Endothelial cell of umbilical vein (primary cell): ENCODE results near the gene FYB2. TPM values are rescaled to one million over a fixed set of nuclear protein-coding genes. Genes with fewer than 3 reads are reported as not detected.

Experiments
- BruUV-seq: library from RNA; stranded (reverse); fragments of 400-500 nt; replicated peaks from 2 replicates; lab custom pipeline; 2021; lab: Mats Ljungman, UMichigan
- CTCF ChIA-PET: fragments of 300-600, 350-600 bp; sonication (Branson Sonifier 250); formaldehyde crosslinking; loops from one replicate; lab custom pipeline; 2021; ENCODE audit warnings: antibody characterized with exemption, inconsistent platforms; lab: Charles Lee
- POLR2A ChIA-PET: fragments of 300-600, 350-600 bp; sonication (Branson Sonifier 250); formaldehyde crosslinking; loops from one replicate; lab custom pipeline; 2021; ENCODE audit warnings: antibody characterized with exemption, inconsistent platforms; lab: Charles Lee
- DNase-seq: peaks from one replicate; pipeline ENCODE4 v3.0.0-alpha.2; 2011; ENCODE audit warnings: low read depth, low spot score
- FAIRE-seq: peaks from 2 replicates; lab custom pipeline; 2011; peaks lifted over from hg19 to GRCh38; lab: Jason Lieb, UNC
- H2AFZ ChIP-seq: 2 replicates; pipeline ENCODE4 v1.6.0; 2012; ENCODE audit warnings: low read depth, low read length, control low read depth, inconsistent platforms
- H3K27ac ChIP-seq: 2 replicates; pipeline ENCODE4 v1.5.1; 2011; ENCODE audit warnings: low read depth, mild to moderate bottlenecking, control low read depth, low read length, moderate library complexity; ENCODE audit not compliant: insufficient read depth
- H3K27me3 ChIP-seq, 2 experiments: 2 replicates each; pipeline versions ENCODE4 v1.6.0 to v1.6.1; 2011; ENCODE audit warnings: low read length in 2 of 2, mixed read lengths in 1 of 2; ENCODE audit not compliant: control insufficient read depth in 2 of 2, insufficient read depth in 2 of 2
- H3K36me3 ChIP-seq, 2 experiments: 2 replicates in 1 of 2; 3 replicates in 1 of 2; pipeline ENCODE4 v1.5.1; 2011; ENCODE audit warnings: low read length in 2 of 2, mild to moderate bottlenecking in 1 of 2, moderate library complexity in 1 of 2; ENCODE audit not compliant: control insufficient read depth in 2 of 2, insufficient read depth in 2 of 2; ENCODE audit errors: extremely low read depth in 1 of 2
- H3K4me1 ChIP-seq: 3 replicates; pipeline ENCODE4 v1.5.1; 2011; ENCODE audit warnings: mild to moderate bottlenecking, low read length; ENCODE audit not compliant: control insufficient read depth, insufficient read depth; ENCODE audit errors: extremely low read depth
- H3K4me2 ChIP-seq: 2 replicates; pipeline ENCODE4 v1.6.1; 2011; ENCODE audit warnings: low read length, control low read depth, mixed read lengths; ENCODE audit not compliant: insufficient read depth
- H3K4me3 ChIP-seq, 3 experiments: fragments of 200-600 bp in 1 of 3; sonication (generic), shearing (Covaris generic) in 1 of 3; replicated peaks in 1 of 3; 2 replicates each; pipeline ENCODE4 v1.5.1; 2011 to 2016; ENCODE audit warnings: control low read depth in 3 of 3, low read length in 3 of 3, mild to moderate bottlenecking in 2 of 3, inconsistent platforms in 1 of 3, low read depth in 1 of 3, moderate library complexity in 1 of 3; ENCODE audit not compliant: insufficient read depth in 1 of 3
- H3K79me2 ChIP-seq: 2 replicates; pipeline ENCODE4 v1.6.0; 2012; ENCODE audit warnings: low read length, inconsistent platforms; ENCODE audit not compliant: control insufficient read depth, insufficient read depth
- H3K9ac ChIP-seq: replicated peaks from 2 replicates; pipeline ENCODE3; 2011; ENCODE audit warnings: low read length, control low read depth; ENCODE audit not compliant: insufficient read depth; ENCODE audit errors: extremely low read depth
- H3K9me1 ChIP-seq: replicated peaks from 3 replicates; pipeline ENCODE4 v1.6.0; 2011; ENCODE audit warnings: mild to moderate bottlenecking, low read length; ENCODE audit not compliant: control insufficient read depth, insufficient read depth; ENCODE audit errors: extremely low read depth
- H3K9me3 ChIP-seq: replicated peaks from 2 replicates; pipeline ENCODE4 v1.5.1; 2012; ENCODE audit warnings: low read length, inconsistent platforms; ENCODE audit not compliant: control insufficient read depth, insufficient read depth
- H4K20me1 ChIP-seq: replicated peaks from 2 replicates; pipeline ENCODE3; 2011; ENCODE audit warnings: mild to moderate bottlenecking, low read length; ENCODE audit not compliant: control insufficient read depth, insufficient read depth; ENCODE audit errors: extremely low read depth
- CTCF ChIP-seq, 2 donors: IDR thresholded peaks; 1 replicate in 1 of 2; 2 replicates in 1 of 2; pipeline ENCODE4 v1.5.1; 2011; ENCODE audit warnings: low read length in 2 of 2, mild to moderate bottlenecking in 2 of 2, moderate library complexity in 2 of 2, control low read depth in 1 of 2, inconsistent platforms in 1 of 2, low read depth in 1 of 2; ENCODE audit not compliant: insufficient read depth in 1 of 2; ENCODE audit errors: extremely low read depth in 1 of 2
- EZH2 ChIP-seq: IDR thresholded peaks from 2 replicates; pipeline ENCODE4 v1.6.1; 2012; ENCODE audit warnings: borderline replicate concordance, low read depth, mild to moderate bottlenecking, moderate library complexity, low read length, inconsistent platforms; ENCODE audit not compliant: severe bottlenecking
- FOS ChIP-seq: IDR thresholded peaks from 2 replicates; pipeline ENCODE4 v1.6.1; 2011; ENCODE audit warnings: mild to moderate bottlenecking, low read length, moderate library complexity, borderline replicate concordance; ENCODE audit not compliant: insufficient read depth
- GATA2 ChIP-seq: IDR thresholded peaks from 2 replicates; pipeline ENCODE4 v1.7.0; 2011; ENCODE audit warnings: low read depth, mild to moderate bottlenecking, moderate library complexity, mixed read lengths, low read length; ENCODE audit not compliant: insufficient read length, insufficient read depth
- JUN ChIP-seq: IDR thresholded peaks from 2 replicates; pipeline ENCODE4 v1.6.1; 2011; ENCODE audit warnings: borderline replicate concordance, low read depth; ENCODE audit not compliant: insufficient read length, insufficient read depth
- MAX ChIP-seq: IDR thresholded peaks from 2 replicates; pipeline ENCODE4 v1.6.1; 2011; ENCODE audit not compliant: insufficient read depth, insufficient read length
- MYC ChIP-seq: IDR thresholded peaks from one replicate; pipeline ENCODE4 v1.6.1; 2011; ENCODE audit warnings: mild to moderate bottlenecking, low read depth, low read length
- POLR2A ChIP-seq: IDR thresholded peaks from 2 replicates; pipeline ENCODE4 v1.6.1; 2012; ENCODE audit warnings: low read depth, mild to moderate bottlenecking, control low read depth, low read length
- POLR2AphosphoS5 ChIP-seq: IDR thresholded peaks from 2 replicates; pipeline ENCODE4 v1.6.1; 2012; ENCODE audit warnings: low read depth, mild to moderate bottlenecking, control low read depth, low read length, moderate library complexity; ENCODE audit not compliant: insufficient read depth
- dilution Hi-C: fragments of 300-500 bp; cut with MboI; formaldehyde crosslinking; loops from one replicate; pipeline ENCODE4 v1.15.0; 2019; ENCODE audit warnings: low sequenced_read_pairs; ENCODE audit not compliant: extremely low pct_ligation_motif_present
- intact Hi-C: fragments of 100-400 bp; cut with micrococcal nuclease; formaldehyde crosslinking; loops from one replicate; pipeline ENCODE4 v1.10.0; 2022
- polyA plus RNA-seq, 4 experiments: library from polyadenylated mRNA; depleted of rRNA in 3 of 4; stranded (reverse) in 3 of 4; unstranded in 1 of 4; fragments of >200 nt; gene quantifications; 2 replicates each; pipeline versions ENCODE4 v1.2.1 to v1.2.3, GENCODE V29; 2011 to 2012; ENCODE audit warnings: missing spikeins in 1 of 4
- total RNA-seq: library from RNA; stranded (reverse); gene quantifications from 2 replicates; pipeline ENCODE4 v1.2.3, GENCODE V29; 2021

Gene FYB2
- total and polyA plus RNA-seq, 2 donors (not counting 3 experiments of a cell fraction or from before 2014, with no cell fraction given), result not detected

DNA sequence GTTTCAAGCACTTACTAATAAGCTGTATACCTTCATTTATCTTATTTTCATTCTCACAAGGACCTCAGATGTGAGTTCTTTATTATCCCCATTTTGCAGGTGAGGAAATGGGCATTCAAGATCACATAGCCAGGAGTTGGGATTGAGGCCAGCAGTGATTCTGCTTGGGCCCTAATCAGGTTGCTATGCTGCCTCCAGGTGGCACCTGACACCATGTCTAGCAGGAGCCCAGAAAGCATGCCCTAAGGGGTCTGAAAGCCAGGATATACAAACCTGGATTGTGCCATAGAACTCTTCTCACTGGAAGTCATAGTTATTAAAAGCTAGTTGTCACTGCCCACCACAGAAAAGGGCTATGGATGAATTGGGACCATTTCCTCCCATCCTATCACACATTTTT lies 61.1 kb downstream of the FYB2 start:
- ChIA-PET POLR2A (no interaction called here), CTCF (no interaction called here)
- intact Hi-C loops, result no loop called here
- no peaks in the 10 kb centered on the region for H3K27me3 ChIP-seq
- H3K27ac ChIP-seq, result no peak overlapping the region
- H3K4me1 ChIP-seq, result no peaks in the 10 kb centered on the region
- no peaks in the 10 kb centered on the region for H3K9me3 ChIP-seq
- no peak overlapping the region for H3K4me3 ChIP-seq
- H3K9ac ChIP-seq, result no peak overlapping the region
- H3K4me2 ChIP-seq, result no peak overlapping the region
- no peaks in the 10 kb centered on the region for H4K20me1 ChIP-seq
- H2AFZ ChIP-seq, result no peak overlapping the region
- H3K36me3 ChIP-seq, result no peaks in the 10 kb centered on the region
- H3K79me2 ChIP-seq, result no peaks in the 10 kb centered on the region
- no TSS peak for BruUV-seq
- dilution Hi-C loops, result no loop called here
- no peak for DNase-seq
- no peak for TF ChIP-seq EZH2
- TF ChIP-seq POLR2AphosphoS5, result no peak
- TF ChIP-seq GATA2, result no peak
- TF ChIP-seq JUN, result no peak
- no peak for TF ChIP-seq CTCF (IDR thresholded peaks at IDR 0.05; ENCODE audit: extremely low read depth in 1 of 2, insufficient read depth in 1 of 2, low read depth in 1 of 2, low read length in 2 of 2)
- TF ChIP-seq POLR2A, result no peak
- no peak for TF ChIP-seq FOS
- no peak for TF ChIP-seq MYC
- no peak for TF ChIP-seq MAX
- no peak for FAIRE-seq
- H3K9me1 ChIP-seq, result no peaks in the 10 kb centered on the region
